T-cell (primary cell): ENCODE data around the gene CAPN5. TPM values are rescaled to one million over a fixed set of nuclear protein-coding genes. Genes with fewer than 3 reads are reported as not detected.

ENCODE experiments used
- ATAC-seq, 4 experiments: fragments of 200-7000 bp in 3 of 4; fragments of 150-1000 bp in 1 of 4; cut with Tn5 transposase; replicated peaks in 1 of 4; 1 replicate in 3 of 4; 2 replicates in 1 of 4; pipeline ENCODE4 v1.10.0; 2021; ENCODE audit warnings: moderate library complexity in 3 of 4, mild to moderate bottlenecking in 2 of 4, moderate number of reproducible peaks in 1 of 4
- CTCF ChIA-PET, 2 donors: fragments of 300-600 bp; sonication (Branson Sonifier 250); formaldehyde crosslinking; loops; one replicate each; lab custom pipeline; 2022; ENCODE audit warnings: antibody characterized with exemption in 2 of 2; lab: Charles Lee
- POLR2A ChIA-PET, 2 donors: fragments of 300-600 bp; sonication (Branson Sonifier 250); formaldehyde crosslinking; loops; one replicate each; lab custom pipeline; 2022; ENCODE audit warnings: antibody characterized with exemption in 2 of 2; lab: Charles Lee
- DNase-seq, 35 experiments: peaks; one replicate each; pipeline versions ENCODE4 v3.0.0 to v3.0.0-alpha.2; 2013 to 2023
- H3K27ac ChIP-seq: one replicate; pipeline ENCODE4 v1.5.1; 2013; ENCODE audit warnings: low read length
- H3K27me3 ChIP-seq, 2 experiments: replicated peaks in 1 of 2; 1 replicate in 1 of 2; 2 replicates in 1 of 2; pipeline versions ENCODE4 v1.6.1 to v1.7.0; 2013; ENCODE audit warnings: low read length in 1 of 2, mixed read lengths in 1 of 2; ENCODE audit not compliant: control insufficient read depth in 2 of 2, insufficient read depth in 2 of 2; ENCODE audit errors: extremely low read depth in 1 of 2
- H3K36me3 ChIP-seq, 2 donors: 1 replicate in 1 of 2; 2 replicates in 1 of 2; pipeline versions ENCODE4 v1.6.1 to v1.7.0; 2013; ENCODE audit warnings: low read length in 1 of 2; ENCODE audit not compliant: control insufficient read depth in 2 of 2, insufficient read depth in 1 of 2; ENCODE audit errors: extremely low read depth in 1 of 2
- H3K4me1 ChIP-seq, 2 experiments: 1 replicate in 1 of 2; 2 replicates in 1 of 2; pipeline versions ENCODE4 v1.6.1 to v1.7.0; 2013; ENCODE audit warnings: low read length in 2 of 2, mixed read lengths in 1 of 2; ENCODE audit not compliant: insufficient read depth in 2 of 2, control insufficient read depth in 1 of 2; ENCODE audit errors: extremely low read depth in 1 of 2
- H3K4me3 ChIP-seq, 2 donors: 1 replicate in 1 of 2; 2 replicates in 1 of 2; pipeline versions ENCODE4 v1.5.1 to v1.7.0; 2013; ENCODE audit warnings: mild to moderate bottlenecking in 2 of 2, low read length in 1 of 2, moderate library complexity in 1 of 2; ENCODE audit not compliant: control insufficient read depth in 1 of 2; ENCODE audit errors: extremely low read depth in 1 of 2
- H3K9me3 ChIP-seq: 2 replicates; pipeline ENCODE4 v1.7.0; 2013
- H3K27ac Mint-ChIP-seq, 2 donors: one replicate each; pipeline ENCODE4 v1.8.0; 2020 to 2021; ENCODE audit warnings: mild to moderate bottlenecking in 2 of 2, mixed read lengths in 2 of 2
- H3K27me3 Mint-ChIP-seq, 2 donors: one replicate each; pipeline ENCODE4 v1.8.0; 2021 to 2022; ENCODE audit warnings: mixed read lengths in 2 of 2
- H3K36me3 Mint-ChIP-seq: one replicate; pipeline ENCODE4 v1.8.0; 2021; ENCODE audit warnings: mixed read lengths
- H3K4me1 Mint-ChIP-seq, 3 donors: one replicate each; pipeline ENCODE4 v1.8.0; 2020 to 2022; ENCODE audit warnings: mixed read lengths in 3 of 3, mild to moderate bottlenecking in 1 of 3
- H3K4me3 Mint-ChIP-seq, 3 donors: one replicate each; pipeline ENCODE4 v1.8.0; 2020 to 2022; ENCODE audit warnings: mild to moderate bottlenecking in 3 of 3, mixed read lengths in 3 of 3, moderate library complexity in 3 of 3
- H3K9me3 Mint-ChIP-seq, 3 donors: one replicate each; pipeline ENCODE4 v1.8.0; 2020 to 2022; ENCODE audit warnings: mixed read lengths in 3 of 3
- WGBS: methylation state at CpG from one replicate; pipeline ENCODE4 v1.1.5; 2013; ENCODE audit warnings: missing lambda C conversion rate; ENCODE audit not compliant: insufficient coverage; 5-methylcytosine and 5-hydroxymethylcytosine counted together
- total RNA-seq, 35 experiments: library from RNA in 6 of 35; stranded (reverse) in 6 of 35; fragments of 120-200 nt in 1 of 35; gene quantifications; one replicate each; pipeline versions ENCODE4 v1.2.1 to v1.2.4 and lab custom pipeline; 2013 to 2026

The CAPN5 gene
- total RNA-seq, 5 donors from 2014 or later (not counting 1 experiment from before 2014, with no cell fraction given): 3.1 to 6.4 (median 4.0) TPM

GRCh38 chr11:77143405-77144020, 76.7 kb downstream of the CAPN5 start:
- Histone ChIP-seq H3K27me3 (peaks cover 0 to 8% of the 10 kb centered on the region in 2 experiments), H3K27ac (no peak overlapping the region), H3K4me3 (no peak overlapping the region), H3K9me3 (no peaks in the 10 kb centered on the region), H3K36me3 (no peaks in the 10 kb centered on the region), H3K4me1 (peaks cover 6 to 25% of the 10 kb centered on the region in 2 experiments)
- H3K4me3 Mint-ChIP-seq: no peak overlapping the region
- no peaks in the 10 kb centered on the region for H3K36me3 Mint-ChIP-seq
- 95% methylated on average over 5 of the region's 8 CpGs for WGBS
- DNase-seq: no peak
- H3K4me1 Mint-ChIP-seq: peaks cover 21 to 34% (median 26%) of the 10 kb centered on the region in 3 donors
- H3K9me3 Mint-ChIP-seq: no peaks in the 10 kb centered on the region
- peak overlapping the region in 1 of 2 donors; percentile 49 for H3K27ac Mint-ChIP-seq
- H3K27me3 Mint-ChIP-seq: peaks cover 0 to 9% of the 10 kb centered on the region in 2 donors
- ChIA-PET POLR2A (no interaction called here), CTCF (no interaction called here)
- no peak for ATAC-seq

- Histone ChIP-seq H3K27ac (no peak overlapping the region), H3K36me3 (no peaks in the 10 kb centered on the region), H3K9me3 (no peaks in the 10 kb centered on the region), H3K4me3 (no peak overlapping the region), H3K27me3 (peaks cover 0 to 5% of the 10 kb centered on the region in 2 experiments), H3K4me1 (peaks cover 6 to 25% of the 10 kb centered on the region in 2 experiments)
- POLR2A ChIA-PET: no interaction called here
- Mint-ChIP-seq H3K27ac (no peak overlapping the region), H3K9me3 (no peaks in the 10 kb centered on the region), H3K36me3 (no peaks in the 10 kb centered on the region), H3K4me1 (peaks cover 22 to 38% (median 27%) of the 10 kb centered on the region in 3 donors), H3K4me3 (no peak overlapping the region), H3K27me3 (peaks cover 0 to 6% of the 10 kb centered on the region in 2 donors)
- CTCF ChIA-PET: no interaction called here
- 96% methylated on average over 3 of the region's 9 CpGs for WGBS
- DNase-seq: no peak
- ATAC-seq: no peak
Observed at GRCh38 chr11:77144196-77144856, 77.6 kb downstream of the CAPN5 start.

GRCh38 chr11:77144857-77145428, 78.2 kb downstream of the CAPN5 start:
- peaks cover 22 to 36% (median 27%) of the 10 kb centered on the region in 3 donors for H3K4me1 Mint-ChIP-seq
- Histone ChIP-seq H3K36me3 (no peaks in the 10 kb centered on the region), H3K27ac (no peak overlapping the region), H3K4me1 (peaks cover 6 to 25% of the 10 kb centered on the region in 2 experiments), H3K9me3 (no peaks in the 10 kb centered on the region), H3K27me3 (peaks cover 0 to 3% of the 10 kb centered on the region in 2 experiments), H3K4me3 (no peak overlapping the region)
- no peaks in the 10 kb centered on the region for H3K9me3 Mint-ChIP-seq
- no peak overlapping the region for H3K27ac Mint-ChIP-seq
- POLR2A ChIA-PET: no interaction called here
- 100% methylated on average over 4 of the region's 7 CpGs for WGBS
- no peaks in the 10 kb centered on the region for H3K36me3 Mint-ChIP-seq
- ATAC-seq: no peak
- no peak overlapping the region for H3K4me3 Mint-ChIP-seq
- CTCF ChIA-PET: no interaction called here
- DNase-seq: no peak
- H3K27me3 Mint-ChIP-seq: peaks cover 0 to 2% of the 10 kb centered on the region in 2 donors

GRCh38 chr11:77146261-77147035, 79.7 kb downstream of the CAPN5 start:
- ChIA-PET CTCF (interaction anchor here in 1 of 2 donors (1.0 kb wide), 1 partner anchor 20 kb away, joined by 3 read pairs; no protein-coding TSS in a partner anchor), POLR2A (interaction anchor here in 1 of 2 donors (0.8 kb wide), 1 partner anchor 384 kb away, joined by 3 read pairs; no protein-coding TSS in a partner anchor)
- DNase-seq (no peak), ATAC-seq (no peak)
- Histone ChIP-seq H3K4me1 (peaks cover 6 to 31% of the 10 kb centered on the region in 2 experiments), H3K27ac (no peak overlapping the region), H3K36me3 (no peaks in the 10 kb centered on the region), H3K4me3 (no peak overlapping the region), H3K9me3 (no peaks in the 10 kb centered on the region), H3K27me3 (peaks cover 0 to 3% of the 10 kb centered on the region in 2 experiments)
- no peaks in the 10 kb centered on the region for H3K36me3 Mint-ChIP-seq
- whole genome bisulfite sequencing: 93% methylated on average over 7 of the region's 10 CpGs
- peak overlapping the region; percentile 55 for H3K27ac Mint-ChIP-seq
- no peaks in the 10 kb centered on the region for H3K27me3 Mint-ChIP-seq
- H3K4me3 Mint-ChIP-seq: peak overlapping the region in 1 of 3 donors; percentile 2
- no peaks in the 10 kb centered on the region for H3K9me3 Mint-ChIP-seq
- H3K4me1 Mint-ChIP-seq: peaks cover 25 to 42% (median 32%) of the 10 kb centered on the region in 3 donors

GRCh38 chr11:77147036-77147315, 80.2 kb downstream of the CAPN5 start:
- no peak for DNase-seq
- no peaks in the 10 kb centered on the region for H3K9me3 Mint-ChIP-seq
- no peak overlapping the region for H3K27ac ChIP-seq
- H3K36me3 ChIP-seq: no peaks in the 10 kb centered on the region
- H3K4me1 Mint-ChIP-seq: peaks cover 27 to 44% (median 35%) of the 10 kb centered on the region in 3 donors
- H3K27me3 Mint-ChIP-seq: no peaks in the 10 kb centered on the region
- H3K27ac Mint-ChIP-seq: peak overlapping the region in 1 of 2 donors; percentile 41
- no peaks in the 10 kb centered on the region for H3K36me3 Mint-ChIP-seq
- ChIA-PET CTCF (interaction anchor here in 1 of 2 donors (1.0 kb wide), 1 partner anchor 20 kb away, joined by 3 read pairs; no protein-coding TSS in a partner anchor), POLR2A (interaction anchor here (0.7 to 0.8 kb wide), 2 partner anchors 384 to 1515 kb away, joined by 3 to 5 read pairs; no protein-coding TSS in a partner anchor)
- H3K4me3 Mint-ChIP-seq: peak overlapping the region in 1 of 3 donors; percentile 2
- H3K4me3 ChIP-seq: no peak overlapping the region
- no peak for ATAC-seq
- H3K4me1 ChIP-seq: peaks cover 11 to 34% of the 10 kb centered on the region in 2 experiments
- WGBS: no CpG with 5 or more reads among the region's 1 CpG
- H3K27me3 ChIP-seq: peaks cover 0 to 3% of the 10 kb centered on the region in 2 experiments
- H3K9me3 ChIP-seq: no peaks in the 10 kb centered on the region
